Mesothelial cell of epicardium (in vitro differentiated cells): ENCODE results near the gene LRRIQ4. TPM values are rescaled to one million over a fixed set of nuclear protein-coding genes. Genes with fewer than 3 reads are reported as not detected.

ENCODE experiments used
- DNase-seq, 2 experiments: peaks; one replicate each; pipeline ENCODE4 v3.0.0; 2021; ENCODE audit warnings: low spot score in 2 of 2; ENCODE audit not compliant: unreplicated experiment in 2 of 2
- H3K27ac Mint-ChIP-seq: 2 replicates; pipeline ENCODE4 v1.8.0; 2021; ENCODE audit warnings: mixed read lengths
- H3K27me3 Mint-ChIP-seq: 2 replicates; pipeline ENCODE4 v1.8.0; 2021; ENCODE audit warnings: low read depth, mixed read lengths
- H3K36me3 Mint-ChIP-seq: 2 replicates; pipeline ENCODE4 v1.8.0; 2021; ENCODE audit warnings: mixed read lengths
- H3K4me1 Mint-ChIP-seq: 2 replicates; pipeline ENCODE4 v1.8.0; 2021; ENCODE audit warnings: mixed read lengths
- H3K4me3 Mint-ChIP-seq: 2 replicates; pipeline ENCODE4 v1.8.0; 2021; ENCODE audit warnings: mild to moderate bottlenecking, moderate library complexity, mixed read lengths
- H3K9me3 Mint-ChIP-seq: 2 replicates; pipeline ENCODE4 v1.8.0; 2021; ENCODE audit warnings: mixed read lengths
- total RNA-seq: library from RNA; stranded (reverse); gene quantifications from 3 replicates; pipeline ENCODE4 v1.2.1, GENCODE V29; 2021
- TF ChIP-seq, protein P1 (sequence below): fragments of 200-600 bp; sonication (generic); IDR thresholded peaks from one replicate; pipeline ENCODE4 v1.5.0; 2021; ENCODE audit warnings: antibody characterized with exemption; ENCODE audit not compliant: unreplicated experiment

The LRRIQ4 gene
- total RNA-seq, 1 donor from 2014 or later = 0.16 TPM

DNA sequence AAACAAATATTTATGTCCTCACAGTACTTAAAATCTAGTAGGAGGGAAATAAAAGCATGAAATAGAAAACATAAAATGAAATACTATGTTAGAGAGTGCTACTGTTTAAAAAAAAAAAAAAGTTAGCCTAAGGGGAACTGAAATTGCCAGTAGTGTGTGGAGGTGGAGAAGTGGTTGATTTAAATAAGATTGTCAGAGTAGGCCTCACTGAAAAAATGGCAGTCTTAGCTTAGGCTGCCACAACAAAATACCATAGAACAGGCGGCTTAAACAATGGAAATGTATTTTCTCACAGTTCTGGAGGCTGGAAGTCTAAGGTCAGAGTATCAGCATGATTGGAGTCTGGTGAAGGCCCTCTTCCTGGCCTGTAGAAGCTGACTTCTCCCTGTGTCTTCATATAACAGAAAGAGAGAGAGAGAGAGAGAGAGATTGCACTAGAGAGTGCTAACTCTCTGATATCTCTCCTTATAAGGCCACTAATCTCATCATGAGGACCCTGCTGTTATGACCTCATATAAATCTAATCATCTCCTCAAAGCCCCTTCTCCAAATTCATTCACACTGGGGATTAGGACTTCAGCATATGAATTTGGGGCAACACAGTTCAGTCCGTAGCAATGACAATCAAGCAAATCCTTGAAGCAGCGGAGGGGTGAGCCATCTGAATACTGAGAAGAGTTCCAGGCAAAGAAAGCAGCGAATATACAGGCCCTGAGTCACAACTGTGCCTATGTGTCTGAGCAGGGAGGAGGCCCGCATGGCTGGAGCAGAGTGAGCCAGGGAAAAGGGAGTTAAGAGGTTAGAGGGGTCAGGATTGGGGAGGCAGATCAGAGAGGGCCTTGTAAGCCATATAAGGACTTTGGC lies 23.6 kb downstream of the LRRIQ4 start:
- no peak overlapping the region for H3K27ac Mint-ChIP-seq
- TF ChIP-seq, protein P1, sequence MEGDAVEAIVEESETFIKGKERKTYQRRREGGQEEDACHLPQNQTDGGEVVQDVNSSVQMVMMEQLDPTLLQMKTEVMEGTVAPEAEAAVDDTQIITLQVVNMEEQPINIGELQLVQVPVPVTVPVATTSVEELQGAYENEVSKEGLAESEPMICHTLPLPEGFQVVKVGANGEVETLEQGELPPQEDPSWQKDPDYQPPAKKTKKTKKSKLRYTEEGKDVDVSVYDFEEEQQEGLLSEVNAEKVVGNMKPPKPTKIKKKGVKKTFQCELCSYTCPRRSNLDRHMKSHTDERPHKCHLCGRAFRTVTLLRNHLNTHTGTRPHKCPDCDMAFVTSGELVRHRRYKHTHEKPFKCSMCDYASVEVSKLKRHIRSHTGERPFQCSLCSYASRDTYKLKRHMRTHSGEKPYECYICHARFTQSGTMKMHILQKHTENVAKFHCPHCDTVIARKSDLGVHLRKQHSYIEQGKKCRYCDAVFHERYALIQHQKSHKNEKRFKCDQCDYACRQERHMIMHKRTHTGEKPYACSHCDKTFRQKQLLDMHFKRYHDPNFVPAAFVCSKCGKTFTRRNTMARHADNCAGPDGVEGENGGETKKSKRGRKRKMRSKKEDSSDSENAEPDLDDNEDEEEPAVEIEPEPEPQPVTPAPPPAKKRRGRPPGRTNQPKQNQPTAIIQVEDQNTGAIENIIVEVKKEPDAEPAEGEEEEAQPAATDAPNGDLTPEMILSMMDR = no peak

DNA sequence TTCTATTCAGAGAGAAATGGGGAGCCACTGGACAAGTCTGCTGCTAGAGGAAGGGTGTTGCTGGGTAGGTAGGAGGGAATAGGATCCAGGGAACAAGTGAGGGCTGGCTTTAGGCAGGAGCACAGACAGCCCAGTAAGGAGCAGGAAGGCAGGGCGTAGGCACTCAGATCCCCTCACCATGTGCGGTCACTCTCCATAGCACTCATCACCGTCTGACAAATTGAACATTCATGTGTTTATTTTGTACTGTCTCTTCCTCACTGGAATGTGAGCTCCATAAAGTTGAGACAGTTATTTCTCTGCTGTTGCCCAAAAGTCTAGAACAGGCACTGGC lies 24.2 kb downstream of the LRRIQ4 start:
- no peak for DNase-seq
- H3K4me3 Mint-ChIP-seq = no peak overlapping the region
- H3K4me1 Mint-ChIP-seq = peaks cover 8% of the 10 kb centered on the region
- H3K27me3 Mint-ChIP-seq = no peaks in the 10 kb centered on the region
- H3K36me3 Mint-ChIP-seq = no peaks in the 10 kb centered on the region
- TF ChIP-seq, protein P1 = no peak
- H3K27ac Mint-ChIP-seq = no peak overlapping the region
- no peaks in the 10 kb centered on the region for H3K9me3 Mint-ChIP-seq

More for the DNA sequence above, 23.6 kb downstream of the LRRIQ4 start:
- H3K27me3 Mint-ChIP-seq = no peaks in the 10 kb centered on the region
- no peak for DNase-seq
- H3K4me1 Mint-ChIP-seq = peaks cover 6% of the 10 kb centered on the region
- no peak overlapping the region for H3K4me3 Mint-ChIP-seq
- H3K36me3 Mint-ChIP-seq = no peaks in the 10 kb centered on the region
- H3K9me3 Mint-ChIP-seq = no peaks in the 10 kb centered on the region

DNA sequence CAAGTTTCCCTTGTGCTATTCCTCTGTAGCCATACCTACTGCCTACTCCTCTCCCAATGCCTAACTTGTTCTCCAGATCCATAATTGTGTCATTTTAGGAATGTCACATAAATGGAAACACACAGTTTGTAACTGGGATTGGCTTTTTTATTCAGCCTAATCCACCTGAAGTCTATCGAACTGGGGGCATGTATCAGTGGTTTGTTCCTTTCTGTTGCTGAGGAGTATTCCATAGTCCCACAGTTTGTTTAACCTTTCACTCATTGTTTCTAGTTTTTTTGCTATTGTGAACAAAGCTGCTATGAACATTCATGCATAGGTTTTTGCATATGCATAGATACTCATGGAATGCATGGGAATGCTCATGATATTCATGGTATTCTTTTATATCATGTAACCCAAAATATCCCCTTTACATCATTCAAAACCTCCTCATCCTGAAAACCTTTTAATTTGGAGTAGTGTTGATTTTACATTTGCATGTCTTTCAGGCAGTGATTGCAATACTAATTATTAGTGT lies 25.9 kb downstream of the LRRIQ4 start:
- Mint-ChIP-seq H3K4me1 (peaks cover 8% of the 10 kb centered on the region), H3K36me3 (no peaks in the 10 kb centered on the region), H3K27ac (no peak overlapping the region), H3K27me3 (no peaks in the 10 kb centered on the region), H3K9me3 (no peaks in the 10 kb centered on the region), H3K4me3 (no peak overlapping the region)
- TF ChIP-seq, protein P1 = no peak
- no peak for DNase-seq

DNA sequence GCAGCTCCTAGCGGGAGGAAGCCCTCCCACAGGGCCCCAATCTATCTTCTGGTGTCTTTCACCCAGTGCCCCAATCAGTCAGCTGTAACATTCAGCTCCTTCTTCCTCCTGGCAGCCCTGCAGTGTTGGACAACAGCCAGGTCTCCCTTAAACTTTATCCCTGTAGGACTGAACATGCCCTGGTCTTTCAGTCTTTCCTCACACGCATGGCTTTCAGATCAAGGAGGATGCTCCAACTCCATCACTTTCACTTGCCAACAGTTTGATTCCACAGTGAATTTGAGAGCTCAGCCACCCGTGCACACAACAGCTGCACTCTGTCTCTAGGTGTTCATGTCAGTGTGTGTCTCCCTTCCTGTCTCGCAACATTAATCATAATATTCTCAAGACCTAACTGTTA lies 28.5 kb downstream of the LRRIQ4 start:
- no peak overlapping the region for H3K4me3 Mint-ChIP-seq
- H3K27me3 Mint-ChIP-seq = no peaks in the 10 kb centered on the region
- DNase-seq = no peak
- no peaks in the 10 kb centered on the region for H3K36me3 Mint-ChIP-seq
- peaks cover 8% of the 10 kb centered on the region for H3K4me1 Mint-ChIP-seq
- H3K27ac Mint-ChIP-seq = no peak overlapping the region
- no peaks in the 10 kb centered on the region for H3K9me3 Mint-ChIP-seq
- TF ChIP-seq, protein P1 = no peak

DNA sequence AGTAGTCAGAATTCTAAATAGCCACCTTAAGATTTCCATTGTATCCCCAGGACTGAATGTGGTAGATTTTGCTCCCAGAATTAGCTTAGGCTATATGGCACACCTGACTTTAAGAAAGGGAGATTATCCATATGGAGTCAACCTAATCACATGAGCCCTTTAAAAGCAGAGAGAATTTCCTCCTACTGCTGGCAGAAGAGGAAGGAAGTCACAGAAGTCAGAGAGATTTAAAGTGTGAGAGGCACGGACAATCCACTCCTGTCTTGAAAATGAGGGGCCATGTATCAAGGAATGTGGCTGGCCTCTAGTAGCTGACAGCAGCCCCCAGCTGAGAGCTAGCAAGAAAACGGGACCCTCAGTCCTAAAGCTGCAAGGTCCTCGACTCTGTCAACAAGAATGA lies 30.3 kb downstream of the LRRIQ4 start:
- Mint-ChIP-seq H3K4me1 (peaks cover 8% of the 10 kb centered on the region), H3K4me3 (no peak overlapping the region), H3K9me3 (no peaks in the 10 kb centered on the region), H3K27me3 (no peaks in the 10 kb centered on the region), H3K36me3 (no peaks in the 10 kb centered on the region), H3K27ac (no peak overlapping the region)
- no peak for DNase-seq
- TF ChIP-seq, protein P1 = no peak
